HG03575 (cell line): ENCODE results near the gene TTYH3.
"Not testable (repeated sequence)": the region's sequence is repeated elsewhere in the genome, so short reads cannot be mapped to it uniquely, and the experiment has no call there.

Experiments
- ATAC-seq: cut with Tn5 transposase; IDR thresholded peaks from one replicate; pipeline ENCODE4 v1.9.1; 2021; ENCODE audit not compliant: unreplicated experiment, insufficient number of reproducible peaks, low FRiP score; ENCODE audit errors: extremely low read depth

TTYH3 gene, protein sequence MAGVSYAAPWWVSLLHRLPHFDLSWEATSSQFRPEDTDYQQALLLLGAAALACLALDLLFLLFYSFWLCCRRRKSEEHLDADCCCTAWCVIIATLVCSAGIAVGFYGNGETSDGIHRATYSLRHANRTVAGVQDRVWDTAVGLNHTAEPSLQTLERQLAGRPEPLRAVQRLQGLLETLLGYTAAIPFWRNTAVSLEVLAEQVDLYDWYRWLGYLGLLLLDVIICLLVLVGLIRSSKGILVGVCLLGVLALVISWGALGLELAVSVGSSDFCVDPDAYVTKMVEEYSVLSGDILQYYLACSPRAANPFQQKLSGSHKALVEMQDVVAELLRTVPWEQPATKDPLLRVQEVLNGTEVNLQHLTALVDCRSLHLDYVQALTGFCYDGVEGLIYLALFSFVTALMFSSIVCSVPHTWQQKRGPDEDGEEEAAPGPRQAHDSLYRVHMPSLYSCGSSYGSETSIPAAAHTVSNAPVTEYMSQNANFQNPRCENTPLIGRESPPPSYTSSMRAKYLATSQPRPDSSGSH

DNA sequence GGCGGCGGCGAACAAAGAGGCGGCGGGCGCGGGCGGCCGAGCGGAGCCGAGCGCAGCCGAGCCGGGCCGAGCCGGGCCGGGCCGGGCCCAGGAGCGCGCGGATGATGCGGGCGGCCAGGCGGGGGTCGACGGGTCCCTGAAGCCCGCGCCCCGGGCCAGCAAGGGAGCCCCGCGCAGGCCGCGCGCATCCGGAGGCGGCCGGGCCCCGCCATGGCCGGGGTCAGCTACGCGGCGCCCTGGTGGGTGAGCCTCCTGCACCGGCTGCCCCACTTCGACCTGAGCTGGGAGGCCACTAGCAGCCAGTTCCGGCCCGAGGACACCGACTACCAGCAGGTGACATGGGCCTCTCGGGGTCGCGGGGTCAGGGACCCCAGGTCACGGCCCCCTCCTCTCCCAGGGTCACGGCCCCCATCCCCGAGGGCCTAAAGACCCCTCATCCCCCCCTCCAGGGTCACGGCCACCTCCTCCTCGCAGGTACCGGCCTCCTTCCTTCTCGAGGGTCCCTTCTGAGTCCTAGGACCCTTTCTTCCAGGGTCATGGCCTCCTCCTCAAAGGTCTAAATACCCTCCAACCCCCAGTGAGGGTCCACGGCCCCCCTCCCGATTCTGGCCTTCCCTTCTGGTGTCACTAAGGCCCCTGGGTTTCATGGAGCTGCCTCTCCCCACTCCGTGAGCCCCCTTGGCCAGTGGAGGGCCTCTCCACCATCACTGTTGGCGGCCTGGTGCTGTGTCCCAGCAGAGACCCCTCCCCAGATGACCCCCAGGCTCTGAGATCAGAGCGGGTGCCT, at the start of gene TTYH3:
TSS of gene TTYH3 (plus strand) at position 41 of the 787 bp plus-strand sequence. CDS start at position 211, 170 bp downstream.
- ATAC-seq = no peak

DNA sequence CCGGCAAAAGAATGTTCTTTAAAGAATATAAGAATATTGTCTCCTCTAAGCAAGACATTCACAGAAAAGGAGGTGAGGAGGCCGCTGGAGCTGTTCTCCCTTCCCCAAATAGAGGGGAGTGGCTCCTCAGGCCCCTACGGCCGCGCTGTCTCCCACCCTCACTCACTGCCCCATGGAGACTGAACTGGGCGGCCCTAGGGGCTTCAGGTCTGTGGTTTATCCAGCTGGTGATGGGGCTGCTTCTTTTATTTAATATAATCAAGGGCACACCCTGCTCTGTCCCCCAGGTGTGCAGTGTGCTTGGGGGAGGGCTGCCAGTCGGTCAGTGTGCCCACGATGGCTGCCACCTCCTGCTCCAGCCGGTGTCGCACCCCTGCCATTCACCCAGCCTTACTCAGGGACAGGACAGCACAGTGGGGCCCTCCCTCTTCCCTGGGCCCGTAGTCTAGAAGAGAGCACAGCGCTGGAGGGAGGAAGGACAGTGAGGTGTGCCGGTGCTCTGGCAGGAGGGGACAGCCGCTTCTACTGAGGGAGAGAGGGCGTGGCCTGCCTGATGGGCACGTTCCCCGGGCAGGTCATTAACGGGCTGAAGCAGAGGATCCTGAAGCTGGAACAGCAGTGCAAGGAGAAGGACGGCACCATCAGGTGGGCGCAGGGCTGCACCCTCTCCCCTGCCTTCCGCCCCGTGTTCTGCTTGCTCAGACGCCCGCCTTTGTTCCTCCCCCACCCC, 49.6 kb upstream of the TTYH3 start:
- ATAC-seq = no peak

DNA sequence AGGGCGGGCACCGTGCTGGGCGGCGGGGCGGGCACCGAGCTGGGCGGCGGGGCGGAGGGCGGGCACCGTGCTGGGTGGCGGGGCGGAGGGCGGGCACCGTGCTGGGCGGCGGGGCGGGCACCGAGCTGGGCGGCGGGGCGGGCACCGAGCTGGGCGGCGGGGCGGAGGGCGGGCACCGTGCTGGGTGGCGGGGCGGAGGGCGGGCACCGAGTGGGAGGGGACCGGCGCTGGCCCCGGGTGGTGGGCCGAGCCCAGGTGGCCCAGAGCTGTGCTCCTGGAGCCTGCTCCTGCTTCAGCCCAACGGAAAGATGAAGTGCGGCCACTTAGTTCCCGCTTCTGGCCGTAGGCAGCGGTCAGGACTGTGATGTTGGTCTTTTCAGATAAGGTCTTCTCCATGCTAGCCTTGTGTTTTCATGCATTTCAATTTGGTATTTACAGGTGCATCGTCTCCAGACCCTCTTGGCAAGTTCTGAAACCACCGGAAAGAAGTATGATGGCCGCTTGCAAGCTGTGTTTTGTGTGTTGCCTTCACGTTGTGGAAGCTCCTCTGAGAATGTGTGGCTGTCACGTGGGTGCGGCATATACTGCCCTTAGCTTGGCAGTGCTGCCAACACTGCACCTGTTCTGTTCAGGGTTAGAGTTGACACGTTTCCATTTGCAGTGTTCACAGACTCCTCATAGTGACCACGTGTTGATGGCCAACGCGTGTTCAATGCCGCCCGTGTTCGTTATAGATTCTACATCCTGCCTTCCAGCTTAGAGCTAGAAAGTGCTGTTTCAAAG, 47.8 kb upstream of the TTYH3 start:
- no peak for ATAC-seq

DNA sequence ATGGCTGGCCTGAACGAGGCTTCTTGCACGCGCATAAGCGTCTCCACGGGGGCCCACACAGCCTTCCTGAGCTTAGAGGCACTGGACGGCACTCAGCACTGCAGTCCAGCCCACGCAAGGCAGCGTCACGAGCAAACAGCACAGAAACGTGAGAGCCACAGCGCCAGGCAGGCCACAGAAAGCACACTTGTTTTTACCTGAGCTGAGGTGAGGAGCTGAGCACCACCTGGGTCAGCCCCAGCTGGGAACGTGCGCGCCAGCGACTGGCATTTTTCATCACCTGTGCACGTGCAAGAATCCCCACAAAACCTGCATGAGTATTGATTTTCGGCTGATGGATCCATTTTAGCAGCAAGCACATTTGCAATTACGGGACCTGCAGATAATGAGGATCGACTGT, 46.3 kb upstream of the TTYH3 start:
- ATAC-seq = no peak

DNA sequence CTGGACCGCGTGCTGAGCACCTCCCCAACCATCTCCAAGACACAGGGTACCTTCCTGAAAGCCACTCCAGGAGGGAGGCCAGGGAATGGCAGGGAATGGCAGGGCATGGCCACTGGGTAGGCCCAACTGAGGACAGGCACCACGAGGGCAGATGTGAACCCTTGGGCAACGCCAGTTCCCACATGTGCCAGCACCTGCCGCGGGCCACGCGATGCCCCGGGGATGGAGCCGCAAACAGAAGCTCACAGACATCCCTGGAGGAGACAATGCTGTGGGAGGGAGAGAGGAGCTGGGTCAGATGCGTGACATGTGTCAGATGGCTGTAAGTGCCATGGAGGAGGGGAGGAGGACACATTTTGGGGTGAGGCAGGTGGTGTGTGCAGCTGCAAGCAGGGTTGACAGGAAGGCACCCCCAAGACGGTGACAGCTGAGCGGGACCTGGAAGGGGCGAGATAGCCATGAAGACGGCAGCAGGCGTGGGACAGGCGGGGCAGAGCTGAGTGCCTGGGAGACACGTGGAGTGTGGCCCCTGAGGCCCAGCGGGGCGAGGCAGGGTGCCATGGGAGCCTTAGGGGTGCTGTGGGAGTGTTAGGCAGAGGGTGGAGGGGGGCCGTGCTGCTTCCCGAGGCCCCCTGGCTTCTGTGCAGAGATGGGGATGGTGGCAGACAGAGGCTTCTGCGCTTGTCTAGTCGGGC, 45.3 kb upstream of the TTYH3 start:
- ATAC-seq = no peak

DNA sequence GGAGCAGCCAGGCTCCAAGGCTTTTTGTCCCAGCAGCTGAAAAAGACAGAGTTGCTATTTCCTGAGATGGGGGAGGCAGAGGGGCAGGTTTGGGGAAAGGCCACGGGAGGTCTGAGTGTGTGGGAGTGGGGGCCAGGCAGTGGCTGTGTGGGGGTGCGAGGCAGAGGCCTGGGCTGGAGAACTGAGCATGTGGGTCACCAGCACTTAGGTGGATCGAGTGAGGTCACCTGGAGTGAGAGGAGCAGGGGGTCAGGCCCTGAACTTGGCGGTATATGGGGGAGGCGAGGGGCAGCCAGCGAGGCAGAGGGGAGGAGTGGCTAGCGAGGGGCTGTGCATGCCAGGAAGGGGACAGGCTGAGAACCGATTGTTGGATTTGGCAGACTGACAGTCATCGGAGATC, 44.7 kb upstream of the TTYH3 start:
- ATAC-seq = no peak

DNA sequence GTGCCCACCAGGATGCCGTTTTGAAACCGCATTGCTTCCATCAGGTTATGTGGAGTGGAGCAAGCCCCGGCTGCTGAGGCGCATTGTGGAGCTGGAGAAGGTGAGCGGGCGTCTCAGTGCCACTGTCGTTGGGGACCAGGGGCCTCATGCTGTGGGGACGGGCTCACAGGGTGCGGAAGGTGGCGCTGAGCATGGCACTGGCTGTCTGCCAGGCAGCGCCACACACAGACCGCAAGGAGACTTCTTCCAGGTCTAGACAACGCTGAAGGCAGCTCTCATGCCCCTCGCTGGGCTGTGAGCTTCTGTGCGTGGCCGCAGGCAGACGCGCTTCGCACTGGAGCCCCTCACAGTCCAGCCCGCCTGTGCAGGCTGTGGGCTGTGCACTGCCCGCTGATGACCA, 44.0 kb upstream of the TTYH3 start:
- ATAC-seq = no peak

DNA sequence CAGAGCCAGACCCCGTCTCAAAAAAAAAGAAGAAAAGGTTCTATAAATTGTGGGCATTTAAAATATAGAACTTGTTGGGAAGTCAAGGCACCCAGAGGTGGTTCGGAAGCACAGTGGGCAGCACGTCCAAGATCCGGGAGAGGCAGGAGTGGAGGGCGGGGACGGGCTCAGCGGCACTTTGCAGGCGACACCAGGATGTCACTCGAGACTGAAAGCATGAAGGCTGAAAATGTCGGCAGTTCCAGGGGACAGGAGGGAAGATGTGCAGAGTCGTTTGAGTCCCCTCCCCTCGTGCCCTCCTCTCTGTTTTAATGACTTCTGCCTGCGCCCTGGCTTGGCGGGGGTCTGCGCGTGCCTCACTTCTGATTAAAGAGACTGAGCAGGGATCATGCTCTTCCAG, 42.4 kb upstream of the TTYH3 start:
- no peak for ATAC-seq

DNA sequence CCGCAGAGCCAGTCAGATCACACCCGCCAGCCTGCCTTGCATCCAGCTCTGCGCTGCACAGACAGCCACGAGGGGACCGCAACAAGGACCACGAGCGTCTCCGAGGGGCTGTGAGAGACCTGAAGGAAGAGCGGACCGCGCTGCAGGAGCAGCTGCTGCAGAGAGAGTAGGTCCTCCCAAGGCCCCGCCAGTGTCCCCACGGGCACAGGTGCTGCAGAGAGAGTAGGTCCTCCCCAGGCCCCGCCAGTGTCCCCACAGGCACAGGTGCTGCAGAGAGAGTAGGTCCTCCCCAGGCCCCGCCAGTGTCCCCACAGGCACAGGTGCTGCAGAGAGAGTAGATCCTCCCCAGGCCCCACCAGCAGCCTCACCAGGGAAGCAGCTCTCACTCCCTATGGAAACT, 41.8 kb upstream of the TTYH3 start:
- ATAC-seq = not testable (repeated sequence)

DNA sequence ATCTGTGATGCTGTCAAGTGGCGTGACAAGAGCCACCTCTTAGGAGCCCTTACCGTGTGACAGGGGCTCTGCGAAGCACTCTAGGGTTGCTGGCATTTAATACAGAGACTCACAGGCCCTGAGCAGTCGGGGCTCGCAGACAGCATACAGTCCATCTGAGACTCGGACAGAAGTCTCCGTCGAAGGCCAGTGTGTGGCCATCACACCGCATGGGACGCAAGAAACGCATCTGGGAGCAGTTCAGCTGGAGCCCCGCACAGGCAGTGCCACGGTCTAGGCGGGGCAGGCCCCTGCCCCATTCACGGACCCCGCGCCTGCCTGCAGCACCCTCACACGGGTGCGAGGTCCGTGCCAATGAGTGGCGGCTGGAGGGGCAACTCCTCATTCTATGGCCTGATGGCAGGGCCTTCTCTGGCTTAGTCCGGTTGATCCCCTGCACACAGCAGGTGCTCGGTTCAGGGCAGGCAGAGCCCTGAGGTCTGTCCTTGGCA, 39.4 kb upstream of the TTYH3 start:
- ATAC-seq = no peak

DNA sequence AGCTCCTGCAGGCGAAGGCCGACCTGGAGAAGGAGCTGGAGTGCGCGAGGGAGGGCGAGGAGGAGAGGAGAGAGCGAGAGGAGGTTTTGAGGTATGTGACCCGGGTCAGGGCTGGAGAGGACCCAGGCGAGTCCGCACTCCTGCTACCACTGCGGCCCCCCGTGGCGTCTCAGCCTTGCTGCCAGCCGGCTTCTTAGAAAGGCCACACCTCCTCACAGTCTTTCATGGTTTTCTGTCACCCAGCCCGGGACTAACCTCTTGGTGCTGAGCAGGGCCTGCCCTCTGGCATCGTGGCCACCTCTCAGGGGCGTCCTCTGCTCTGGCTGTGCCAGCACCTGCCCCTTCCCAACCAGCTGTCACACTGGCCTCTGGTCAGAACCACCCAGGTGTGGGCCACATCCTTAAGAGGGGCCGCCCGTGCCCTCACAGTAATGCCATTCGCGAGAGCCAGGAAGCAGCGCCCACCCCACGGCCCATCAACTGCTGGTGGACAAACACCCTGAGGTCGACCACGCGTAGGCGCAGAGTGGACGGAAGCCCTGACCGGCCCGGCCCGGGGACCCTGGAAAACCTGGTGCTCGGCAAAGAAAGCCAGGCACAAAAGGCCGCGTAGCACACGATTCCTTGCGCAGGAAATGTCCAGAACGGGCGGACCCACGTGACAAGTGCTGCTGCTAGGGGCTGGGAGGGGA, 38.6 kb upstream of the TTYH3 start:
- ATAC-seq = no peak

DNA sequence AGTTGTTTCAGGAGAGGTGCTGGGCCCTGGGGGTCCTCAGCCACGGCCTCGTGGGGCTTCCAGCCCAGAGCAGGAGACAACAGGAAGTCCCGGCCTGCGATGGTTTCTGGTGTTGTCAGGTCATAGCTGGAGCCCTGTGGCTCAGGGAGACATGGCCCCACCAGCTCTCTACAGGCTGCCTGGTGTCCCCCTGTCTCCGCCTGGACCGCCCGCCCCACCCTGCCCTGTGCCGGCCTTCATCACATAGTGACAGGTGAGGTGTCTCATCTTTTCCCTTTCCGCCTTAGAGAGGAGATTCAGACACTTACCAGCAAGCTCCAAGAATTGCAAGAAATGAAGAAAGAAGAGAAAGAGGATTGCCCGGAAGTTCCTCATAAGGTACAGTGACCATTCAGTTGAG, 37.2 kb upstream of the TTYH3 start:
- ATAC-seq = no peak

DNA sequence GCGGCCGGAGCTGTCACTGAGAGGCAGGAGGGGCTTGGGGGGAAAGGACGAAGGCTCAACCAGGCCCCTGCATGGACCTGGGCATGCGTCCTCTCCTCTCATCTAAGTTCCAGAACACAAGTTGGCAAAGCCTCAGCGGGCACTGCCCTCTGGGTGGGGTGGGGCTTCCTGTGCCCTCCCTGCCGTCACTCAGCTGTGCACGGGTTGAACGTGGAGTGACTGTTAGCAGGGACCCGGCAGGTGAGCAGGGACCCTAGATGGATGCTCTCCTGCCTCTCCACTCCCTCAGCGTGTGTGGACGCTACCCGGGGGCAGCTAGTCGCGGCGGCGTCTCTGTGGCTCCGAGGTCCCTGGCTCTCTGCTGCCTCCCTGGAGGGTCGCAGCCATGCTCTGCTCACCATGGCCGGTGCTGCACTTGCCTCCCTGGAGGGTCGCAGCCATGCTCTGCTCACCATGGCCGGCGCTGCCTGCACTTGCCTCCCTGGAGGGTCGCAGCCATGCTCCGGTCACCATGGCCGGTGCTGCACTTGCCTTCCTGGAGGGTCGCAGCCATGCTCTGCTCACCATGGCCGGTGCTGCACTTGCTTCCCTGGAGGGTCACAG, 36.4 kb upstream of the TTYH3 start:
- ATAC-seq = no peak

DNA sequence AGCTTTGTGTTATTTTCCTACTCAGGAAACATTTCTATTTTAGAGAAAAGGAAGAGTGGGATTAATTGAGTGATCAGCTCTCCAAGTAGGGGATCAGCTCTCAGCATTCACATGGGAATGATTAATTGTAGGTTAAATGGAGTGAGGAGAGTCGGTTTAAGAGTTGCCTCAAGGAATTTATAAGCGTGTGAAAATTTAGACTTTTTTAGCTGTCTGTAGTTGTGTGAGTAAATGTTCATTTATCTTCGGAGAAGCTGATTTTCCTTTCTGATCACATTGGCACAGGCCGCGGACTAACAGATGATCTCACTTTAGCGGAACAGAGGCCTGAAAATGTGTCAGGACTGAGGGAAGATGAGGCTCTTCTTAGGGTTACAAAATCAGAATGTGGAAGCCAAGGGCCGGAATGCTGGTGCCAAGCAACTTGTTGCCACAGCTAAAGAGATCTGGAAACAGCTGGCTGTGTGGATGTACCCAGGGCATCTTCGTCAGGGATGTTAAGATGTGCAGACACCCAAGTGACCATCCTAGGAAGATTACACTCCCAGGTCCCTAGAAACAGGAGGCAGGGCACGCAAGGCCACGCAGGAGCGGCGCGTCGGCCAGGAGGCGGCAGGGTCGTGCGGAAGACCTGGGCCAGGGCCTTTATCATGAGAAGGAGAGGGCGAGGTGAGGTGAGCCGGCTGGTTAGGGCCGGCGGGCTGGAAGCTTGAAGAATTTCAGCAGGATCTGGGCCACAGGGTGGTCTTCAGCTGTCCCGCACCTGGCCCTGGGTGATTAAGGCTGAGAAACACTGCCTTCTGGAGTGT, 35.1 kb upstream of the TTYH3 start:
- no peak for ATAC-seq

DNA sequence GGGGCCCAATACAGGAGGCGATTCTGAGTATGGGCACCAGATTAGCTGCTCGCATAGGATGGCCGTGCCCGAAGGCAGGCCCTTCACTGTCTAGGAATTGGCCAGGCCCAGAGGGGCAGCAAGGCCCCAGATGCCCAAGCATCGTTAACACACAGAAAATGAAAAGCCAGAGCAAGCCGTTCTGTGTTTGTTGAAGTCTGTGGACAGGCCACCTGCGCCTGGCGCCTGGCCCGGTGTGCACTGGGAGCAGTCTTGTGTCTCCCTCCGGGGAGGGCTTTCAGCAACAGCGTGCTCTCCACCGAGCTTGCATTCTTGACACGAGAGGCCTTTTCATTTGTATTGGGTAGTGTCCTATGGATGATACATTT, 34.5 kb upstream of the TTYH3 start:
- no peak for ATAC-seq

DNA sequence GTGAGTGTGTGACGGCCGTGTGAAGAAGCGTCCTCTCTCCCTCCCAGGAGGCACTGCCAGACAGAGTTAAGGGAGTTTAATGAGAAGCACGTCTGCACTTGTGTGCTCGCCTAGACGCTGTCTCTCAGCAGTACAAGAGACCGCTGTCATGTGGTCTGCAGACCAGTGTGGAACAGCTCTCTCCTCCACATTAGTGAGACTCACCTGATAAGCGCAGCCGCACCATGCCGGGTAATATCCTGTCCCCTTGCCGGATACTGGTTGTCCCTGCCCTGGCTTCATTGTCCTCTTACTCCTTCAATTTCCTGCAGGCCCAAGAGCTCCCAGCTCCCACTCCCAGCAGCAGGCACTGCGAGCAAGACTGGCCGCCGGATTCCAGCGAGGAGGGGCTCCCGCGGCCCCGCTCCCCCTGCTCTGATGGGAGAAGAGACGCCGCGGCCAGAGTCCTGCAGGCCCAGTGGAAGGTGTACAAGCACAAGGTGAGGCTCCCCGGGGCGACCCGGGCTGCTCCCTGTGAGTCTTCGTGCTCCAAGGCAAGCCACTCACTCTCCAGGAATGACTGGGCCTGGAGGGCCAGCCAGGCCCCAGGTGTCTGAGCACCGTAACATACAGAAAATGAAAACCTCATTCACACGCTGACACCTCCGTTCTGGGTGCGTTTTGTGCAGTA, 33.5 kb upstream of the TTYH3 start:
- no peak for ATAC-seq
